Measurements from ENCODE around the gene EML6.

- TF ChIP-seq CTCF (IDR thresholded peaks at IDR 0.05), result no peak
- TF ChIP-seq POLR2A (IDR thresholded peaks at IDR 0.05), result no peak
- no peak for TF ChIP-seq POLR2AphosphoS5 (IDR thresholded peaks at IDR 0.05)
These were observed 16.9 kb downstream of the EML6 start for GRCh38 chr2:54740333-54740732.
